ENCODE data around the gene ERFL. TPM values are rescaled to one million over a fixed set of nuclear protein-coding genes. Genes with fewer than 3 reads are reported as not detected.

ERFL gene
- polyA plus RNA-seq, 2 donors, result 0.07 to 0.24 TPM

GRCh38 chr19:41922585-41922984, 5.7 kb downstream of the ERFL start:
- Histone ChIP-seq H3K4me3 (ENCODE audit: low read depth in 1 of 2, low read length in 2 of 2) (no peak overlapping the region), H3K36me3 (ENCODE audit: control insufficient read depth in 2 of 2, insufficient read depth in 2 of 2, low read length in 1 of 2) (no peaks in the 10 kb centered on the region), H3K4me1 (ENCODE audit: control insufficient read depth in 2 of 2, insufficient read depth in 2 of 2, low read length in 1 of 2) (no peaks in the 10 kb centered on the region), H3K27ac (ENCODE audit: low read depth in 2 of 2, low read length in 1 of 2) (no peak overlapping the region), H3K27me3 (ENCODE audit: control insufficient read depth in 1 of 2, insufficient read depth in 2 of 2, low read length in 2 of 2) (peaks cover 4 to 10% of the 10 kb centered on the region in 2 donors), H3K9me3 (ENCODE audit: control insufficient read depth in 2 of 2, insufficient read depth in 1 of 2, low read depth in 1 of 2, low read length in 1 of 2) (peaks cover 0 to 12% of the 10 kb centered on the region in 2 donors)
- whole genome bisulfite sequencing, 2 donors, result 20 to 22% methylated on average over 18 of the region's 18 CpGs

GRCh38 chr19:41921577-41922576, 6.4 kb downstream of the ERFL start:
- Histone ChIP-seq H3K27me3 (ENCODE audit: control insufficient read depth in 1 of 2, insufficient read depth in 2 of 2, low read length in 2 of 2) (peaks cover 4 to 5% of the 10 kb centered on the region in 2 donors), H3K4me3 (ENCODE audit: low read depth in 1 of 2, low read length in 2 of 2) (no peak overlapping the region), H3K4me1 (ENCODE audit: control insufficient read depth in 2 of 2, insufficient read depth in 2 of 2, low read length in 1 of 2) (no peaks in the 10 kb centered on the region)

GRCh38 chr19:41920882-41921576, 7.2 kb downstream of the ERFL start:
- WGBS, 2 donors, result 12 to 18% methylated on average over 26 of the region's 26 CpGs
- Histone ChIP-seq H3K9me3 (ENCODE audit: control insufficient read depth in 2 of 2, insufficient read depth in 1 of 2, low read depth in 1 of 2, low read length in 1 of 2) (peaks cover 0 to 14% of the 10 kb centered on the region in 2 donors), H3K4me3 (ENCODE audit: low read depth in 1 of 2, low read length in 2 of 2) (no peak overlapping the region), H3K27ac (ENCODE audit: low read depth in 2 of 2, low read length in 1 of 2) (no peak overlapping the region), H3K4me1 (ENCODE audit: control insufficient read depth in 2 of 2, insufficient read depth in 2 of 2, low read length in 1 of 2) (peaks cover 2% of the 10 kb centered on the region in 2 donors), H3K27me3 (ENCODE audit: control insufficient read depth in 1 of 2, insufficient read depth in 2 of 2, low read length in 2 of 2) (peaks cover 0 to 2% of the 10 kb centered on the region in 2 donors), H3K36me3 (ENCODE audit: control insufficient read depth in 2 of 2, insufficient read depth in 2 of 2, low read length in 1 of 2) (no peaks in the 10 kb centered on the region)

More at GRCh38 chr19:41921577-41922576, 6.4 kb downstream of the ERFL start:
- H3K9me3 ChIP-seq (ENCODE audit: control insufficient read depth in 2 of 2, insufficient read depth in 1 of 2, low read depth in 1 of 2, low read length in 1 of 2), result peaks cover 0 to 12% of the 10 kb centered on the region in 2 donors
- no peak overlapping the region for H3K27ac ChIP-seq (ENCODE audit: low read depth in 2 of 2, low read length in 1 of 2)
- H3K36me3 ChIP-seq (ENCODE audit: control insufficient read depth in 2 of 2, insufficient read depth in 2 of 2, low read length in 1 of 2), result no peaks in the 10 kb centered on the region
- 21 to 33% methylated on average over 22 of the region's 22 CpGs for WGBS, 2 donors

GRCh38 chr19:41919948-41920712, 8.1 kb downstream of the ERFL start:
- no peak overlapping the region for H3K4me3 ChIP-seq (ENCODE audit: low read depth in 1 of 2, low read length in 2 of 2)
- WGBS, 2 donors, result 78 to 85% methylated on average over 33 of the region's 33 CpGs
- no peak overlapping the region for H3K27ac ChIP-seq (ENCODE audit: low read depth in 2 of 2, low read length in 1 of 2)
- H3K27me3 ChIP-seq (ENCODE audit: control insufficient read depth in 1 of 2, insufficient read depth in 2 of 2, low read length in 2 of 2), result peaks cover 0 to 5% of the 10 kb centered on the region in 2 donors
- peaks cover 0 to 15% of the 10 kb centered on the region in 2 donors for H3K9me3 ChIP-seq (ENCODE audit: control insufficient read depth in 2 of 2, insufficient read depth in 1 of 2, low read depth in 1 of 2, low read length in 1 of 2)
- H3K4me1 ChIP-seq (ENCODE audit: control insufficient read depth in 2 of 2, insufficient read depth in 2 of 2, low read length in 1 of 2), result peaks cover 4 to 5% of the 10 kb centered on the region in 2 donors
- no peaks in the 10 kb centered on the region for H3K36me3 ChIP-seq (ENCODE audit: control insufficient read depth in 2 of 2, insufficient read depth in 2 of 2, low read length in 1 of 2)

GRCh38 chr19:41918653-41919244, 9.5 kb downstream of the ERFL start:
- Histone ChIP-seq H3K4me3 (ENCODE audit: low read depth in 1 of 2, low read length in 2 of 2) (no peak overlapping the region), H3K27me3 (ENCODE audit: control insufficient read depth in 1 of 2, insufficient read depth in 2 of 2, low read length in 2 of 2) (peaks cover 0 to 8% of the 10 kb centered on the region in 2 donors), H3K9me3 (ENCODE audit: control insufficient read depth in 2 of 2, insufficient read depth in 1 of 2, low read depth in 1 of 2, low read length in 1 of 2) (peaks cover 0 to 15% of the 10 kb centered on the region in 2 donors), H3K4me1 (ENCODE audit: control insufficient read depth in 2 of 2, insufficient read depth in 2 of 2, low read length in 1 of 2) (peaks cover 4 to 5% of the 10 kb centered on the region in 2 donors), H3K27ac (ENCODE audit: low read depth in 2 of 2, low read length in 1 of 2) (no peak overlapping the region), H3K36me3 (ENCODE audit: control insufficient read depth in 2 of 2, insufficient read depth in 2 of 2, low read length in 1 of 2) (no peaks in the 10 kb centered on the region)
- WGBS, 2 donors, result 91 to 94% methylated on average over 5 of the region's 5 CpGs

- Histone ChIP-seq H3K36me3 (ENCODE audit: control insufficient read depth in 2 of 2, insufficient read depth in 2 of 2, low read length in 1 of 2) (no peaks in the 10 kb centered on the region), H3K27ac (ENCODE audit: low read depth in 2 of 2, low read length in 1 of 2) (no peak overlapping the region), H3K9me3 (ENCODE audit: control insufficient read depth in 2 of 2, insufficient read depth in 1 of 2, low read depth in 1 of 2, low read length in 1 of 2) (peaks cover 0 to 15% of the 10 kb centered on the region in 2 donors), H3K4me1 (ENCODE audit: control insufficient read depth in 2 of 2, insufficient read depth in 2 of 2, low read length in 1 of 2) (peaks cover 4 to 5% of the 10 kb centered on the region in 2 donors), H3K4me3 (ENCODE audit: low read depth in 1 of 2, low read length in 2 of 2) (no peak overlapping the region), H3K27me3 (ENCODE audit: control insufficient read depth in 1 of 2, insufficient read depth in 2 of 2, low read length in 2 of 2) (peaks cover 0 to 14% of the 10 kb centered on the region in 2 donors)
- 78 to 87% methylated on average over 6 of the region's 6 CpGs for WGBS, 2 donors
Observed at GRCh38 chr19:41918095-41918494, 10.2 kb downstream of the ERFL start.

- Histone ChIP-seq H3K9me3 (ENCODE audit: control insufficient read depth in 2 of 2, insufficient read depth in 1 of 2, low read depth in 1 of 2, low read length in 1 of 2) (peaks cover 0 to 15% of the 10 kb centered on the region in 2 donors), H3K27ac (ENCODE audit: low read depth in 2 of 2, low read length in 1 of 2) (no peak overlapping the region), H3K4me3 (ENCODE audit: low read depth in 1 of 2, low read length in 2 of 2) (no peak overlapping the region), H3K36me3 (ENCODE audit: control insufficient read depth in 2 of 2, insufficient read depth in 2 of 2, low read length in 1 of 2) (no peaks in the 10 kb centered on the region), H3K27me3 (ENCODE audit: control insufficient read depth in 1 of 2, insufficient read depth in 2 of 2, low read length in 2 of 2) (peaks cover 0 to 14% of the 10 kb centered on the region in 2 donors), H3K4me1 (ENCODE audit: control insufficient read depth in 2 of 2, insufficient read depth in 2 of 2, low read length in 1 of 2) (peaks cover 4 to 5% of the 10 kb centered on the region in 2 donors)
- WGBS, 2 donors, result 44 to 47% methylated on average over 12 of the region's 12 CpGs
Observed at GRCh38 chr19:41917676-41918075, 10.6 kb downstream of the ERFL start.

GRCh38 chr19:41915776-41916414, 12.4 kb downstream of the ERFL start:
- Histone ChIP-seq H3K27ac (ENCODE audit: low read depth in 2 of 2, low read length in 1 of 2) (no peak overlapping the region), H3K4me3 (ENCODE audit: low read depth in 1 of 2, low read length in 2 of 2) (no peak overlapping the region), H3K27me3 (ENCODE audit: control insufficient read depth in 1 of 2, insufficient read depth in 2 of 2, low read length in 2 of 2) (peaks cover 0 to 14% of the 10 kb centered on the region in 2 donors), H3K4me1 (ENCODE audit: control insufficient read depth in 2 of 2, insufficient read depth in 2 of 2, low read length in 1 of 2) (peaks cover 4 to 5% of the 10 kb centered on the region in 2 donors), H3K36me3 (ENCODE audit: control insufficient read depth in 2 of 2, insufficient read depth in 2 of 2, low read length in 1 of 2) (no peaks in the 10 kb centered on the region), H3K9me3 (ENCODE audit: control insufficient read depth in 2 of 2, insufficient read depth in 1 of 2, low read depth in 1 of 2, low read length in 1 of 2) (peaks cover 0 to 15% of the 10 kb centered on the region in 2 donors)
- 23% methylated on average over 26 to 27 of the region's 27 CpGs for whole genome bisulfite sequencing, 2 donors
